DOHH2 (cell line): Measurements from ENCODE around the gene ARAP1.

Experiments used
- CTCF ChIP-seq: fragments of 200-600 bp; sonication (generic); IDR thresholded peaks from one replicate; pipeline ENCODE4 v1.5.1; 2014; ENCODE audit warnings: antibody characterized with exemption, mild to moderate bottlenecking, low read depth, low read length; ENCODE audit not compliant: poor library complexity, severe bottlenecking
- EZH2phosphoT487 ChIP-seq: fragments of 200-600 bp; sonication (generic); IDR thresholded peaks from 2 replicates; pipeline ENCODE4 v1.6.1; 2017; ENCODE audit warnings: borderline replicate concordance, mild to moderate bottlenecking, antibody characterized with exemption, low read length, moderate library complexity, mixed read lengths

DNA sequence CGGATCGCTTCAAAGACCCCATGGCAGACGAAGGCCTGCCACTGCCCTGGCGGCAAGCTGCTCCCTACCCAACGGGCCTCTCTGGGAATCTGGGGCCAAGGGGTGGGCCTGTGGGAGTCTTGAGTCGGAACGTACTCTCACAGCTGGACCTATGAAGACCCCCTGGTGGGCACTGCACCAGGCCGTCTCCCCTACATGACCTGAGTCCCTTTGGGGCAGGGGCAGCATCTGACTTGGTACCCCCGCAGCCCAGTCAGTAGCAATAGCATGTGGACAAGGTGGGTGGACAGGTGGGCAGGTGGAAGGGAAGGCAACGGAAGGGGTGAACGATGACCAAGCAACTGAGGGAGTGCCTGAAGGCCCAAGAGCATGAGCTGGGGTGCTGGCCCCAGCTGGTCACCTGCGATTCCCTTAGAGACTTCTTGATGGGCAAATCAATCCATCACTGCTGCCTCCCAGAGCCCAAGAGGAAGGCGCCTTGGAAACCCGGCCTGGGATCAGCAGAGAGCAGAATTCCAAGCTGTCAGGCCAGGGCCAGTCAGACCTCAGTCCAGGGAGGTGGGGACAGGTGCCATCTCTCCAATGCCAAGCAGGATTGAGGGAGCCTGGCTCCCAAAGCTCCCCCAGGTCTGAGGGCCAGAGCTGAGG lies 35.3 kb downstream of the ARAP1 start:
- TF ChIP-seq CTCF: no peak
- no peak for TF ChIP-seq EZH2phosphoT487
